HG03135 (cell line): ENCODE data around the gene DEFB126.
"Not testable (repeated sequence)": the region's sequence is repeated elsewhere in the genome, so short reads cannot be mapped to it uniquely, and the experiment has no call there.

Source experiments
- ATAC-seq: cut with Tn5 transposase; IDR thresholded peaks from one replicate; pipeline ENCODE4 v1.9.1; 2021; ENCODE audit warnings: mild to moderate bottlenecking, moderate library complexity; ENCODE audit not compliant: unreplicated experiment

DEFB126 gene

GRCh38 chr20:142290-142689 lies at the start of gene DEFB126:
DEFB126 (plus strand) TSS chr20:142590; CDS start chr20:142629, 39 bp downstream.
- no peak for ATAC-seq

GRCh38 chr20:93641-94040 lies 48.7 kb upstream of the DEFB126 start:
- no peak for ATAC-seq

GRCh38 chr20:95215-95614 lies 47.2 kb upstream of the DEFB126 start:
- no peak for ATAC-seq

GRCh38 chr20:97691-98090 lies 44.7 kb upstream of the DEFB126 start:
- not testable (repeated sequence) for ATAC-seq

- ATAC-seq = no peak
Observed at GRCh38 chr20:101975-102374, 40.4 kb upstream of the DEFB126 start.

- no peak for ATAC-seq
Observed at GRCh38 chr20:103456-103855, 38.9 kb upstream of the DEFB126 start.

GRCh38 chr20:112396-112795 lies 30.0 kb upstream of the DEFB126 start:
- no peak for ATAC-seq

- no peak for ATAC-seq
Observed at GRCh38 chr20:117518-117917, 24.9 kb upstream of the DEFB126 start.

GRCh38 chr20:129786-130323 lies 12.5 kb upstream of the DEFB126 start:
- not testable (repeated sequence) for ATAC-seq

GRCh38 chr20:137668-138490 lies 4.5 kb upstream of the DEFB126 start:
- ATAC-seq = no peak

GRCh38 chr20:145877-146276 lies 3.5 kb downstream of the DEFB126 start:
- ATAC-seq = no peak

GRCh38 chr20:152131-152530 lies 9.7 kb downstream of the DEFB126 start:
- no peak for ATAC-seq

- ATAC-seq = no peak
Observed at GRCh38 chr20:157154-157553, 14.8 kb downstream of the DEFB126 start, which contains the start of gene DEFB127. DEFB127 (plus strand) TSS chr20:157454; CDS start chr20:157545, 91 bp downstream.

GRCh38 chr20:164618-165017 lies 22.2 kb downstream of the DEFB126 start:
- ATAC-seq = no peak

GRCh38 chr20:168876-169275 lies 26.5 kb downstream of the DEFB126 start:
- no peak for ATAC-seq

- ATAC-seq = no peak
Observed at GRCh38 chr20:184288-184687, 41.9 kb downstream of the DEFB126 start.

GRCh38 chr20:187733-188132 lies 45.3 kb downstream of the DEFB126 start:
- ATAC-seq = no peak

- no peak for ATAC-seq
Observed at GRCh38 chr20:189611-190010, 47.2 kb downstream of the DEFB126 start, which contains the start of gene DEFB128. DEFB128 (minus strand) TSS chr20:189711; CDS start chr20:189623, 88 bp downstream.
